ENCODE data around the gene CORO1C.

DNA sequence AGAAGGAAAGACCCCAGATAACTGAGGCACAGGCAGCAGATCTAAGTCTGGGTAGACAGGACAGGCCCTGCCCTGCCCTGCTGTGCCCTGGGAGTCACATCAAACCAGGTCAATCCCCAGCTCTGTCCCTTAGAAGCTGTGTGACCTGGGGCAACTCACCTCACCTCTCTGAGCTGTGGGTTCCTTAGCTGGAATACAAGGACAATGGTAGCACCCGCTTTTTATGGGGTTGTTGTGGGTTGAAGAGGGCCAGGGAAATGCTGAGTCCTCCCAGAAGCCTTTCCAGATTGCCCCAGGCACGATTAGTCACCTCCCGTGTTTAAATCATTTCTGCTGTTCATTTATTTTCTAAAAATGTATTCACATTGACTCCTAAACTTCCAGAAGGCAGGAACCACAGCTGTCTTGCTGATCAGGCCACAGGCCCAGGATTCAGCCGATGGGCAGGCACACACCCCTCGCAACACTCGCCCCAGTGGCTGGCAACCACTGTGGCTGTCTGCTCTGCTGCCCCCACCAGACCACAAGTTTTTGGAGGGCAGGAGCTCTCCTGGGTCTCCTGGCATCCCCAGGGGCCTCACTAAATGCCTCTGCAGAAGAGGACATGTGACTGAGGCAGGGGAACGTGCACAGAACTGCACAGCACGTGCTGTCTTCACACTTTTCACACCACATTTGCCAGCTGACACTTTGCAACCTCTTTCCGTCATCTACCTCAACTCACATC lies 100.7 kb downstream of the CORO1C start:
- no peak for TF ChIP-seq TP53 (CRISPR knock-in tag; IDR thresholded peaks at IDR 0.05)
- no peak for TF ChIP-seq RFX5 (IDR thresholded peaks at IDR 0.05)
- TF ChIP-seq, protein P1, sequence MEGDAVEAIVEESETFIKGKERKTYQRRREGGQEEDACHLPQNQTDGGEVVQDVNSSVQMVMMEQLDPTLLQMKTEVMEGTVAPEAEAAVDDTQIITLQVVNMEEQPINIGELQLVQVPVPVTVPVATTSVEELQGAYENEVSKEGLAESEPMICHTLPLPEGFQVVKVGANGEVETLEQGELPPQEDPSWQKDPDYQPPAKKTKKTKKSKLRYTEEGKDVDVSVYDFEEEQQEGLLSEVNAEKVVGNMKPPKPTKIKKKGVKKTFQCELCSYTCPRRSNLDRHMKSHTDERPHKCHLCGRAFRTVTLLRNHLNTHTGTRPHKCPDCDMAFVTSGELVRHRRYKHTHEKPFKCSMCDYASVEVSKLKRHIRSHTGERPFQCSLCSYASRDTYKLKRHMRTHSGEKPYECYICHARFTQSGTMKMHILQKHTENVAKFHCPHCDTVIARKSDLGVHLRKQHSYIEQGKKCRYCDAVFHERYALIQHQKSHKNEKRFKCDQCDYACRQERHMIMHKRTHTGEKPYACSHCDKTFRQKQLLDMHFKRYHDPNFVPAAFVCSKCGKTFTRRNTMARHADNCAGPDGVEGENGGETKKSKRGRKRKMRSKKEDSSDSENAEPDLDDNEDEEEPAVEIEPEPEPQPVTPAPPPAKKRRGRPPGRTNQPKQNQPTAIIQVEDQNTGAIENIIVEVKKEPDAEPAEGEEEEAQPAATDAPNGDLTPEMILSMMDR (IDR thresholded peaks at IDR 0.05) = no peak
- no peak for TF ChIP-seq ZSCAN20 (CRISPR knock-in tag; IDR thresholded peaks at IDR 0.05)
- no peak for TF ChIP-seq MAFK (IDR thresholded peaks at IDR 0.05; ENCODE audit: partially characterized antibody)
- TF ChIP-seq, protein P2, sequence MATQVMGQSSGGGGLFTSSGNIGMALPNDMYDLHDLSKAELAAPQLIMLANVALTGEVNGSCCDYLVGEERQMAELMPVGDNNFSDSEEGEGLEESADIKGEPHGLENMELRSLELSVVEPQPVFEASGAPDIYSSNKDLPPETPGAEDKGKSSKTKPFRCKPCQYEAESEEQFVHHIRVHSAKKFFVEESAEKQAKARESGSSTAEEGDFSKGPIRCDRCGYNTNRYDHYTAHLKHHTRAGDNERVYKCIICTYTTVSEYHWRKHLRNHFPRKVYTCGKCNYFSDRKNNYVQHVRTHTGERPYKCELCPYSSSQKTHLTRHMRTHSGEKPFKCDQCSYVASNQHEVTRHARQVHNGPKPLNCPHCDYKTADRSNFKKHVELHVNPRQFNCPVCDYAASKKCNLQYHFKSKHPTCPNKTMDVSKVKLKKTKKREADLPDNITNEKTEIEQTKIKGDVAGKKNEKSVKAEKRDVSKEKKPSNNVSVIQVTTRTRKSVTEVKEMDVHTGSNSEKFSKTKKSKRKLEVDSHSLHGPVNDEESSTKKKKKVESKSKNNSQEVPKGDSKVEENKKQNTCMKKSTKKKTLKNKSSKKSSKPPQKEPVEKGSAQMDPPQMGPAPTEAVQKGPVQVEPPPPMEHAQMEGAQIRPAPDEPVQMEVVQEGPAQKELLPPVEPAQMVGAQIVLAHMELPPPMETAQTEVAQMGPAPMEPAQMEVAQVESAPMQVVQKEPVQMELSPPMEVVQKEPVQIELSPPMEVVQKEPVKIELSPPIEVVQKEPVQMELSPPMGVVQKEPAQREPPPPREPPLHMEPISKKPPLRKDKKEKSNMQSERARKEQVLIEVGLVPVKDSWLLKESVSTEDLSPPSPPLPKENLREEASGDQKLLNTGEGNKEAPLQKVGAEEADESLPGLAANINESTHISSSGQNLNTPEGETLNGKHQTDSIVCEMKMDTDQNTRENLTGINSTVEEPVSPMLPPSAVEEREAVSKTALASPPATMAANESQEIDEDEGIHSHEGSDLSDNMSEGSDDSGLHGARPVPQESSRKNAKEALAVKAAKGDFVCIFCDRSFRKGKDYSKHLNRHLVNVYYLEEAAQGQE (IDR thresholded peaks at IDR 0.05) = no peak
- no peak for TF ChIP-seq RARB (CRISPR knock-in tag; IDR thresholded peaks at IDR 0.05)
